OCI-LY7 (cell line): Measurements from ENCODE around the gene XPO4.
"Not testable (repeated sequence)": the region's sequence is repeated elsewhere in the genome, so short reads cannot be mapped to it uniquely, and the experiment has no call there.

ENCODE experiments used
- CTCF ChIP-seq: fragments of 200-600 bp; sonication (generic); conservative IDR thresholded peaks from 2 replicates; pipeline ENCODE4 v1.5.1; 2014; ENCODE audit warnings: mild to moderate bottlenecking, antibody characterized with exemption, low read length, moderate library complexity, mixed read lengths
- EZH2phosphoT487 ChIP-seq: fragments of 200-600 bp; sonication (generic); IDR thresholded peaks from 2 replicates; pipeline ENCODE4 v1.6.1; 2018; ENCODE audit warnings: low read depth, borderline replicate concordance, mild to moderate bottlenecking, mixed run types, antibody characterized with exemption, low read length, moderate library complexity, mixed read lengths

GRCh38 chr13:20948001-20948400 is 45.5 kb upstream of the XPO4 start:
- TF ChIP-seq CTCF, EZH2phosphoT487: not testable (repeated sequence)
